ENCODE results near the gene FBXL13.
A peak's percentile ranks its signal among the peaks of the same experiment; 100 is the strongest.
"Not testable (repeated sequence)": the region's sequence is repeated elsewhere in the genome, so short reads cannot be mapped to it uniquely, and the experiment has no call there.

Gene FBXL13

GRCh38 chr7:103078226-103078625, 3.6 kb upstream of the FBXL13 start:
- not testable (repeated sequence) for DNase-seq

- DNase-seq, result no peak
Observed at GRCh38 chr7:103077318-103077717, 2.7 kb upstream of the FBXL13 start.

- no peak for DNase-seq
Observed at GRCh38 chr7:103076764-103077163, 2.2 kb upstream of the FBXL13 start.

GRCh38 chr7:103075337-103075918, 832 bp upstream of the FBXL13 start:
- peak; percentile 78 to 84 for DNase-seq

GRCh38 chr7:103073989-103074518, 542 bp downstream of the FBXL13 start:
- DNase-seq, result no peak

- DNase-seq, result no peak
Observed at GRCh38 chr7:103071000-103071399, 3.6 kb downstream of the FBXL13 start.

- DNase-seq, result no peak
Observed at GRCh38 chr7:103068414-103069403, 5.9 kb downstream of the FBXL13 start.

GRCh38 chr7:103065667-103066066, 8.9 kb downstream of the FBXL13 start:
- peak; percentile 68 to 71 for DNase-seq

GRCh38 chr7:103063895-103064294, 10.7 kb downstream of the FBXL13 start:
- DNase-seq, result no peak

- DNase-seq, result no peak
Observed at GRCh38 chr7:103059471-103059870, 15.1 kb downstream of the FBXL13 start.

GRCh38 chr7:103058122-103058521, 16.5 kb downstream of the FBXL13 start:
- no peak for DNase-seq

- not testable (repeated sequence) for DNase-seq
Observed at GRCh38 chr7:103056006-103056405, 18.6 kb downstream of the FBXL13 start.

GRCh38 chr7:103051519-103051918, 23.1 kb downstream of the FBXL13 start:
- no peak for DNase-seq

- no peak for DNase-seq
Observed at GRCh38 chr7:103048833-103049232, 25.8 kb downstream of the FBXL13 start.

GRCh38 chr7:103041815-103042214, 32.8 kb downstream of the FBXL13 start:
- not testable (repeated sequence) for DNase-seq

GRCh38 chr7:103037823-103038739, 36.5 kb downstream of the FBXL13 start:
- DNase-seq, result not testable (repeated sequence)

- DNase-seq, result no peak
Observed at GRCh38 chr7:103037476-103037822, 37.1 kb downstream of the FBXL13 start.

GRCh38 chr7:103034318-103034717, 40.3 kb downstream of the FBXL13 start:
- DNase-seq, result not testable (repeated sequence)

GRCh38 chr7:103031781-103032180, 42.8 kb downstream of the FBXL13 start:
- DNase-seq, result no peak

- no peak for DNase-seq
Observed at GRCh38 chr7:103031024-103031423, 43.6 kb downstream of the FBXL13 start.

- DNase-seq, result no peak
Observed at GRCh38 chr7:103025341-103025740, 49.3 kb downstream of the FBXL13 start.

GRCh38 chr7:103023578-103023977, 51.0 kb downstream of the FBXL13 start:
- DNase-seq, result not testable (repeated sequence)

GRCh38 chr7:103021490-103021889, 53.1 kb downstream of the FBXL13 start:
- not testable (repeated sequence) for DNase-seq
